ENCODE results near the gene SUPV3L1.

Gene SUPV3L1

DNA sequence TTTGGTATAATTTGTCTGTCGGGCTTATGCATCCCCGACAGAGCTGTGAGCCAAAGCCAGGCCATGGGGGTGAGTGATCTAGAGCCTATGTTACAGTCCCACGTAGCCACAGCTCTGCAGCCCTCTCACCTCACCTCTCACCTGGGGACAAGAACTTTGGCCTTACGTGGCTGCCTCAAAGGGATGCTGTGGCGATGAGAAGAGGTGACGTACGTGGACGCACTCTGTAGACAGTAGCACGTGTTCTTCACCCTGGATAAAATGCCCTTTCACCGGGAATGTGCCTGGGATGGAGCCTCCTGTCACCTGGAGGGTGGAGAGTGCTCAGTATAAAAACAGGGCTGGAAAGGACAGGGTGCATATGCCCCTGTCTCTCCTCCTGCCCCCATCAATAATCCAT is 45.6 kb downstream of the SUPV3L1 start:
- CTCF ChIA-PET: interaction anchor here (0.6 to 1.6 kb wide), 2 partner anchors 11 to 692 kb away, joined by 3 read pairs; no protein-coding TSS in a partner anchor
- POLR2A ChIA-PET: no interaction called here
- no peak for DNase-seq (ENCODE audit: extremely low spot score)
- TF ChIP-seq HDGF (IDR thresholded peaks at IDR 0.05; ENCODE audit: borderline replicate concordance) (no peak), SUZ12 (IDR thresholded peaks at IDR 0.05) (no peak), NFRKB (IDR thresholded peaks at IDR 0.05) (no peak), SP1 (IDR thresholded peaks at IDR 0.05) (no peak), FOXK2 (IDR thresholded peaks at IDR 0.05) (no peak), FOXA1 (IDR thresholded peaks at IDR 0.05) (no peak), FOXM1 (IDR thresholded peaks at IDR 0.05; ENCODE audit: borderline replicate concordance) (no peak), TARDBP (IDR thresholded peaks at IDR 0.05) (no peak), L3MBTL2 (conservative IDR thresholded peaks at IDR 0.05) (no peak), LEF1 (IDR thresholded peaks at IDR 0.05; ENCODE audit: borderline replicate concordance) (no peak), ZNF384 (IDR thresholded peaks at IDR 0.05) (no peak), CTBP1 (IDR thresholded peaks at IDR 0.05; ENCODE audit: borderline replicate concordance) (no peak), ELF4 (IDR thresholded peaks at IDR 0.05) (no peak), ARNT (IDR thresholded peaks at IDR 0.05) (no peak), BHLHE40 (IDR thresholded peaks at IDR 0.05; ENCODE audit: borderline replicate concordance) (no peak)
- TF ChIP-seq, protein P1, sequence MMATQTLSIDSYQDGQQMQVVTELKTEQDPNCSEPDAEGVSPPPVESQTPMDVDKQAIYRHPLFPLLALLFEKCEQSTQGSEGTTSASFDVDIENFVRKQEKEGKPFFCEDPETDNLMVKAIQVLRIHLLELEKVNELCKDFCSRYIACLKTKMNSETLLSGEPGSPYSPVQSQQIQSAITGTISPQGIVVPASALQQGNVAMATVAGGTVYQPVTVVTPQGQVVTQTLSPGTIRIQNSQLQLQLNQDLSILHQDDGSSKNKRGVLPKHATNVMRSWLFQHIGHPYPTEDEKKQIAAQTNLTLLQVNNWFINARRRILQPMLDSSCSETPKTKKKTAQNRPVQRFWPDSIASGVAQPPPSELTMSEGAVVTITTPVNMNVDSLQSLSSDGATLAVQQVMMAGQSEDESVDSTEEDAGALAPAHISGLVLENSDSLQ (IDR thresholded peaks at IDR 0.05): no peak

DNA sequence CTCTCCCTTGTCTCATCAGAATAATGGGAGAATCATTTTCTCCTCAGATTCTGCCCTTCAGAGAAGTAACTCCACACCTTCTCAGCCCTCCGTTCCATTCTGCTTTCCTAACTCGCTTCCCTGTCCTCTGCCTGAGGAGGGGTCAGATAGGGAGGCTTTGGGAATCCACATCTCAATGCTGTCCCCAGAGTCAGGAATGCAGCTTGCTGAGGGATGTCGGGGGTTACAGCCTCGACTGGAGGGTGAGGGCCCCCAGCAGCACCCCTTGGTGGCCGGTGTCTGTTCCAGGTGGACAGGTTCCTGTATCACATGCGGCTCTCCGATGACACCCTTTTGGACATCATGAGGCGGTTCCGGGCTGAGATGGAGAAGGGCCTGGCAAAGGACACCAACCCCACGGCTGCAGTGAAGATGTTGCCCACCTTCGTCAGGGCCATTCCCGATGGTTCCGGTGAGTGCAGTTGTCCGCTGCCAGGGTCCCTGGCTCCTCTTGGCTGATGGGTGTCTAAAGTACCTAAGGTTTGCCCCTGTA is 47.0 kb downstream of the SUPV3L1 start:
- ChIA-PET POLR2A (no interaction called here), CTCF (no interaction called here)
- DNase-seq (ENCODE audit: extremely low spot score): no peak
- TF ChIP-seq L3MBTL2 (conservative IDR thresholded peaks at IDR 0.05): no peak
- TF ChIP-seq HDGF (IDR thresholded peaks at IDR 0.05; ENCODE audit: borderline replicate concordance): no peak
- TF ChIP-seq LEF1 (IDR thresholded peaks at IDR 0.05; ENCODE audit: borderline replicate concordance): no peak
- no peak for TF ChIP-seq BHLHE40 (IDR thresholded peaks at IDR 0.05; ENCODE audit: borderline replicate concordance)
- TF ChIP-seq FOXK2 (IDR thresholded peaks at IDR 0.05): no peak
- no peak for TF ChIP-seq SP1 (IDR thresholded peaks at IDR 0.05)
- TF ChIP-seq SUZ12 (IDR thresholded peaks at IDR 0.05): no peak
- no peak for TF ChIP-seq TARDBP (IDR thresholded peaks at IDR 0.05)
- TF ChIP-seq, protein P1 (IDR thresholded peaks at IDR 0.05): no peak

DNA sequence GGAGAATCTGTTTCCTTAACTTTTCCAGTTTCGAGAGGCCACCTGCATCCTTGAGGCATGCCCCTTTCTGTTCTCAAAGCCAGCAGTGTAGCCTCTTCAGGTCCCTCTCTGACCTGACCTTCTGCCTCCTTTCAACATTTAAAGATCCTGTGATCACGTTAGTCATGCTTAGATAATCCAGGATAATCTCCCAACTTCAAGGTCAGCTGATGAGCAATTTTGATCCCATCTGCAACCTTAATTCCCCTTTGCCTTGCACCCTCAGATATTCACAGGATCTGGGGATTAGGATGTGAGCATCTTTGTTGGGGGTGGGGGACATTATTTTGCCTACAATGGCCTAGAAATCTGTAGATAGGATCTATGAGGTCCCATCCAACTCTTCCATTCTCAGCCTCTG is 48.1 kb downstream of the SUPV3L1 start:
- DNase-seq (ENCODE audit: extremely low spot score): no peak
- TF ChIP-seq BHLHE40 (IDR thresholded peaks at IDR 0.05; ENCODE audit: borderline replicate concordance) (no peak), LEF1 (IDR thresholded peaks at IDR 0.05; ENCODE audit: borderline replicate concordance) (no peak)
- TF ChIP-seq, protein P1 (IDR thresholded peaks at IDR 0.05): no peak
- POLR2A ChIA-PET: no interaction called here
- CTCF ChIA-PET: interaction anchor here (0.5 kb wide), 1 partner anchor 83 kb away, joined by 3 read pairs; no protein-coding TSS in a partner anchor

DNA sequence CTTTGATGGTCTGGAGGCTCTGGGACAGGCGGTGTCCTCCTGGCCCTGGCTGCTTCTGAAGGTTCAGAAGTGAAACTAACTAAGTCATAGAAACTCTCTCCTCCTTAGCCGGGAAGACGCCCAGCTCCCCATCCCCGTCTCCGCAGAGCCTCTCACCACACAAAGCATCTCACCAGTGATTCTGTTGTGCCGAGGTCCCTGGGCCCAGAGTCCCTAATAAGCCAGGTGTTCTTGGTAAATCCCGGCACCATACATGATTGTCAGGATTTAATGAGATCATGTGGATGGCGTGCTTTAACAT is 49.5 kb downstream of the SUPV3L1 start:
- DNase-seq (ENCODE audit: extremely low spot score): no peak
- CTCF ChIA-PET: interaction anchor here (0.6 kb wide), 1 partner anchor 80 kb away, joined by 4 read pairs; no protein-coding TSS in a partner anchor
- POLR2A ChIA-PET: no interaction called here
- TF ChIP-seq TARDBP (IDR thresholded peaks at IDR 0.05): no peak
- TF ChIP-seq FOXA1 (IDR thresholded peaks at IDR 0.05): no peak
- no peak for TF ChIP-seq ZNF384 (IDR thresholded peaks at IDR 0.05)
- no peak for TF ChIP-seq SP1 (IDR thresholded peaks at IDR 0.05)
- no peak for TF ChIP-seq HDGF (IDR thresholded peaks at IDR 0.05; ENCODE audit: borderline replicate concordance)
- no peak for TF ChIP-seq ELF4 (IDR thresholded peaks at IDR 0.05)
- no peak for TF ChIP-seq ARNT (IDR thresholded peaks at IDR 0.05)
- no peak for TF ChIP-seq FOXM1 (IDR thresholded peaks at IDR 0.05; ENCODE audit: borderline replicate concordance)
- TF ChIP-seq FOXK2 (IDR thresholded peaks at IDR 0.05): no peak
- TF ChIP-seq LEF1 (IDR thresholded peaks at IDR 0.05; ENCODE audit: borderline replicate concordance): no peak
- TF ChIP-seq BHLHE40 (IDR thresholded peaks at IDR 0.05; ENCODE audit: borderline replicate concordance): no peak
- TF ChIP-seq, protein P1 (IDR thresholded peaks at IDR 0.05): no peak
- TF ChIP-seq CTBP1 (IDR thresholded peaks at IDR 0.05; ENCODE audit: borderline replicate concordance): no peak
- no peak for TF ChIP-seq NFRKB (IDR thresholded peaks at IDR 0.05)

DNA sequence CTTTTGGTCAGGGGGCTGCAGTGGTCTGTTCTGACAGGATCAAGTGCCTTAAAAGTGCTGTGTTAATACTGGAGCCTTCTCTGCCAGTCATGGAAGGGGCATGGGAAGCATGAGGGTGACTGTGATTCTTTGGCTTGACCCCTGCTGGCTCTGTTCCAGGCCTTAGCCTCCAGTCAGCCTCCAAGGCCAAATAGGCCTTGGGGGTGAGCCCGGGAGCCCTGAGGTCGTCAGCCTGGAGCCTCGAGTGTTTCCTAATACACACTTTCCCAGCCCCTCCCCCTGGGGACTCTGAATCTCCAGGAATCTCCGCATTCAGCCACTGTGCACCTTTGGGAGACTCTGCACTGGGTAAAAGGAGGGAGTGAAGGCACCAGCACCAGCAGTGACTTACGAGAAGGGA is 50.1 kb downstream of the SUPV3L1 start:
- ChIA-PET POLR2A (no interaction called here), CTCF (no interaction called here)
- no peak for DNase-seq (ENCODE audit: extremely low spot score)
- TF ChIP-seq HDGF (IDR thresholded peaks at IDR 0.05; ENCODE audit: borderline replicate concordance) (no peak), SUZ12 (IDR thresholded peaks at IDR 0.05) (no peak), BHLHE40 (IDR thresholded peaks at IDR 0.05; ENCODE audit: borderline replicate concordance) (no peak), SP1 (IDR thresholded peaks at IDR 0.05) (no peak)

DNA sequence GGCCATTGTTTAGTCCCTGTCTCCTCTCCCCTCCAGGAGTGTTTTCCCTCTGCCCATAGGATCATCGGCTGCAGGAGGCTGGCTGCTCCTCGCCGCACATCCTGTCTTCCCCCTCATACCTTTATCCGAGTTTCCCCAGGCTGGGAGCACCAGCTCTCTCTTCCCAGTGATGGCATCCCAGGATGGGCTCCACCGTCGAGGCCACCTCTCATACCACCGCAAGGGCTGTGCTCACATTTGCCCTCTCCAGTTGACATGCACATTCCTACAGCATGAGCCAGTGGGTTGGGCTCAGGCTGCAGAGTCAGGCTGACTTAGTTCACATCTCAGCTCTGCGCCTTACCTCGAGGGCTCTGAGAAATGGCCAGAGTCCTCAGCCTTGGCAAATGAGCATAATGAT is 52.2 kb downstream of the SUPV3L1 start:
- POLR2A ChIA-PET: no interaction called here
- TF ChIP-seq ARNT (IDR thresholded peaks at IDR 0.05) (no peak), SUZ12 (IDR thresholded peaks at IDR 0.05) (no peak), TARDBP (IDR thresholded peaks at IDR 0.05) (no peak), ELF4 (IDR thresholded peaks at IDR 0.05) (no peak), CTBP1 (IDR thresholded peaks at IDR 0.05; ENCODE audit: borderline replicate concordance) (no peak), BHLHE40 (IDR thresholded peaks at IDR 0.05; ENCODE audit: borderline replicate concordance) (no peak), NFRKB (IDR thresholded peaks at IDR 0.05) (no peak), ZNF384 (IDR thresholded peaks at IDR 0.05) (no peak), L3MBTL2 (conservative IDR thresholded peaks at IDR 0.05) (no peak), FOXA1 (IDR thresholded peaks at IDR 0.05) (no peak), LEF1 (IDR thresholded peaks at IDR 0.05; ENCODE audit: borderline replicate concordance) (no peak)
- TF ChIP-seq, protein P1 (IDR thresholded peaks at IDR 0.05): no peak

More for the DNA sequence above, 52.2 kb downstream of the SUPV3L1 start:
- CTCF ChIA-PET: interaction anchor here (1.4 kb wide), 1 partner anchor 158 kb away, joined by 3 read pairs; no protein-coding TSS in a partner anchor
- DNase-seq (ENCODE audit: extremely low spot score): no peak
